ACC112 (cell line): ENCODE results near the gene NOC2L.

Experiments
- H2AFZ ChIP-seq: fragments of 200-600 bp; sonication (generic); one replicate; pipeline ENCODE4 v1.6.0; 2017; ENCODE audit warnings: antibody characterized with exemption, low read length; ENCODE audit not compliant: unreplicated experiment
- H3K27ac ChIP-seq: fragments of 200-600 bp; sonication (generic); 2 replicates; pipeline ENCODE4 v1.5.1; 2014; ENCODE audit warnings: low read depth, mild to moderate bottlenecking, antibody characterized with exemption, low read length, moderate library complexity
- H3K27me3 ChIP-seq: fragments of 200-600 bp; sonication (generic); 2 replicates; pipeline ENCODE4 v1.6.1; 2014; ENCODE audit warnings: mild to moderate bottlenecking, antibody characterized with exemption, low read length, moderate library complexity, mixed read lengths; ENCODE audit not compliant: insufficient read depth
- H3K36me3 ChIP-seq: fragments of 200-600 bp; sonication (generic); 2 replicates; pipeline ENCODE4 v1.6.1; 2016; ENCODE audit warnings: mild to moderate bottlenecking, antibody characterized with exemption, low read length, moderate library complexity, mixed read lengths; ENCODE audit not compliant: insufficient read depth
- H3K4me1 ChIP-seq: fragments of 200-600 bp; sonication (generic); one replicate; pipeline ENCODE4 v1.6.1; 2016; ENCODE audit warnings: low read length, mixed read lengths; ENCODE audit not compliant: insufficient read depth, unreplicated experiment, control insufficient read depth
- H3K4me3 ChIP-seq: fragments of 200-600 bp; sonication (generic); 2 replicates; pipeline ENCODE4 v1.5.1; 2014; ENCODE audit warnings: mild to moderate bottlenecking, low read depth, low read length
- H3K79me2 ChIP-seq: fragments of 200-600 bp; sonication (generic); one replicate; pipeline ENCODE4 v1.6.0; 2016; ENCODE audit warnings: low read length; ENCODE audit not compliant: control insufficient read depth, unreplicated experiment, insufficient read depth

NOC2L gene

GRCh38 chr1:973459-974292, 14.6 kb upstream of the NOC2L start:
- H3K36me3 ChIP-seq = no peaks in the 10 kb centered on the region
- H3K4me3 ChIP-seq = no peak overlapping the region
- H2AFZ ChIP-seq = no peak overlapping the region
- H3K27me3 ChIP-seq = no peaks in the 10 kb centered on the region
- H3K27ac ChIP-seq = no peak overlapping the region
- no peaks in the 10 kb centered on the region for H3K79me2 ChIP-seq
- no peaks in the 10 kb centered on the region for H3K4me1 ChIP-seq

GRCh38 chr1:972726-973458, 13.8 kb upstream of the NOC2L start:
- Histone ChIP-seq H3K4me3 (no peak overlapping the region), H3K27me3 (no peaks in the 10 kb centered on the region), H3K36me3 (no peaks in the 10 kb centered on the region), H3K4me1 (no peaks in the 10 kb centered on the region), H3K79me2 (no peaks in the 10 kb centered on the region), H3K27ac (no peak overlapping the region), H2AFZ (no peak overlapping the region)

- no peaks in the 10 kb centered on the region for H3K79me2 ChIP-seq
- H3K27me3 ChIP-seq = no peaks in the 10 kb centered on the region
- H2AFZ ChIP-seq = no peak overlapping the region
- H3K27ac ChIP-seq = no peak overlapping the region
- H3K4me1 ChIP-seq = no peaks in the 10 kb centered on the region
- H3K4me3 ChIP-seq = no peak overlapping the region
- H3K36me3 ChIP-seq = no peaks in the 10 kb centered on the region
These were observed 12.9 kb upstream of the NOC2L start for GRCh38 chr1:971751-972506.

- H3K4me1 ChIP-seq = peaks cover under 1% of the 10 kb centered on the region
- no peaks in the 10 kb centered on the region for H3K36me3 ChIP-seq
- no peak overlapping the region for H3K4me3 ChIP-seq
- no peak overlapping the region for H2AFZ ChIP-seq
- H3K27me3 ChIP-seq = no peaks in the 10 kb centered on the region
- no peak overlapping the region for H3K27ac ChIP-seq
- H3K79me2 ChIP-seq = no peaks in the 10 kb centered on the region
These were observed 12.1 kb upstream of the NOC2L start for GRCh38 chr1:970973-971730.

- no peaks in the 10 kb centered on the region for H3K27me3 ChIP-seq
These were observed 11.4 kb upstream of the NOC2L start for GRCh38 chr1:970242-970972.

GRCh38 chr1:969260-969855, 10.3 kb upstream of the NOC2L start:
- Histone ChIP-seq H3K4me3 (no peak overlapping the region), H3K4me1 (peaks cover 7% of the 10 kb centered on the region), H3K27me3 (no peaks in the 10 kb centered on the region), H2AFZ (no peak overlapping the region), H3K36me3 (no peaks in the 10 kb centered on the region), H3K27ac (no peak overlapping the region), H3K79me2 (no peaks in the 10 kb centered on the region)

More at GRCh38 chr1:970242-970972, 11.4 kb upstream of the NOC2L start:
- no peak overlapping the region for H3K27ac ChIP-seq
- peaks cover 7% of the 10 kb centered on the region for H3K4me1 ChIP-seq
- no peaks in the 10 kb centered on the region for H3K79me2 ChIP-seq
- no peak overlapping the region for H2AFZ ChIP-seq
- H3K36me3 ChIP-seq = no peaks in the 10 kb centered on the region
- H3K4me3 ChIP-seq = no peak overlapping the region

- H3K4me3 ChIP-seq = peak overlapping the region; percentile 89
- H3K27ac ChIP-seq = no peak overlapping the region
- no peaks in the 10 kb centered on the region for H3K36me3 ChIP-seq
- H3K27me3 ChIP-seq = no peaks in the 10 kb centered on the region
- H2AFZ ChIP-seq = no peak overlapping the region
- no peaks in the 10 kb centered on the region for H3K79me2 ChIP-seq
- H3K4me1 ChIP-seq = peaks cover 7% of the 10 kb centered on the region
These were observed 8.6 kb upstream of the NOC2L start for GRCh38 chr1:967466-968343.

GRCh38 chr1:966704-967300, 7.7 kb upstream of the NOC2L start:
- H3K27ac ChIP-seq = peak overlapping the region; percentile 68
- H3K36me3 ChIP-seq = no peaks in the 10 kb centered on the region
- no peaks in the 10 kb centered on the region for H3K79me2 ChIP-seq
- no peaks in the 10 kb centered on the region for H3K27me3 ChIP-seq
- H2AFZ ChIP-seq = peak overlapping the region; percentile 75
- H3K4me1 ChIP-seq = peaks cover 7% of the 10 kb centered on the region
- peak overlapping the region; percentile 89 for H3K4me3 ChIP-seq
